GM23338 (cell line): ENCODE results near the gene HERC5. TPM values are rescaled to one million over a fixed set of nuclear protein-coding genes. Genes with fewer than 3 reads are reported as not detected.

Source experiments
- ATAC-seq: fragments of 200-7000 bp; cut with Tn5 transposase; 3 replicates; pipeline ENCODE4 v1.9.1; 2020
- DNase-seq: peaks from one replicate; pipeline ENCODE4 v3.0.0-alpha.2; 2015; ENCODE audit warnings: low spot score
- H2AFZ ChIP-seq: fragments of 200-600 bp; sonication (generic); 2 replicates; pipeline ENCODE4 v1.8.0; 2016; ENCODE audit warnings: antibody characterized with exemption, mild to moderate bottlenecking, moderate library complexity
- H3F3A ChIP-seq: fragments of 200-600 bp; sonication (generic); replicated peaks from 2 replicates; pipeline ENCODE4 v1.8.0; 2017; ENCODE audit warnings: antibody characterized with exemption, mixed run types, low read depth
- H3K27ac ChIP-seq: fragments of 200-600 bp; sonication (generic); 2 replicates; pipeline ENCODE4 v1.6.1; 2016; ENCODE audit warnings: low read depth
- H3K27me3 ChIP-seq: fragments of 200-600 bp; sonication (generic); 2 replicates; pipeline ENCODE4 v1.8.0; 2016; ENCODE audit warnings: mild to moderate bottlenecking, mixed run types, moderate library complexity; ENCODE audit not compliant: insufficient read depth
- H3K36me3 ChIP-seq: fragments of 200-600 bp; sonication (generic); 2 replicates; pipeline ENCODE4 v1.8.0; 2016; ENCODE audit warnings: mild to moderate bottlenecking; ENCODE audit not compliant: insufficient read depth
- H3K4me1 ChIP-seq: fragments of 200-600 bp; sonication (generic); 2 replicates; pipeline ENCODE4 v1.8.0; 2016; ENCODE audit warnings: mild to moderate bottlenecking, moderate library complexity; ENCODE audit not compliant: insufficient read depth
- H3K4me2 ChIP-seq: fragments of 200-600 bp; sonication (generic); 2 replicates; pipeline ENCODE4 v1.7.1; 2017; ENCODE audit warnings: mixed run types
- H3K4me3 ChIP-seq: fragments of 200-600 bp; sonication (generic); 2 replicates; pipeline ENCODE4 v1.6.1; 2016; ENCODE audit warnings: mixed run types
- H3K79me2 ChIP-seq: fragments of 200-600 bp; sonication (generic); replicated peaks from 2 replicates; pipeline ENCODE4 v1.8.0; 2017; ENCODE audit warnings: mild to moderate bottlenecking; ENCODE audit not compliant: insufficient read depth
- H3K9me2 ChIP-seq: fragments of 200-600 bp; sonication (generic); 2 replicates; pipeline ENCODE4 v1.8.0; 2017; ENCODE audit not compliant: insufficient read depth
- H4K20me1 ChIP-seq: fragments of 200-600 bp; sonication (generic); replicated peaks from 2 replicates; pipeline ENCODE4 v1.8.0; 2017; ENCODE audit warnings: mild to moderate bottlenecking; ENCODE audit not compliant: insufficient read depth
- H3K27ac Mint-ChIP-seq: 2 replicates; pipeline ENCODE4 v1.8.0; 2020; ENCODE audit warnings: inconsistent platforms, mild to moderate bottlenecking, moderate library complexity, mixed read lengths
- H3K27me3 Mint-ChIP-seq: 3 replicates; pipeline ENCODE4 v1.8.0; 2022; ENCODE audit warnings: low read depth, mild to moderate bottlenecking, moderate library complexity, mixed read lengths, inconsistent platforms; ENCODE audit not compliant: insufficient read depth, poor library complexity
- H3K36me3 Mint-ChIP-seq: 3 replicates; pipeline ENCODE4 v1.8.0; 2021; ENCODE audit warnings: low read depth, mild to moderate bottlenecking, inconsistent platforms, moderate library complexity, mixed read lengths
- H3K4me1 Mint-ChIP-seq: 3 replicates; pipeline ENCODE4 v1.8.0; 2020; ENCODE audit warnings: mild to moderate bottlenecking, inconsistent platforms, mixed read lengths
- H3K4me3 Mint-ChIP-seq: 3 replicates; pipeline ENCODE4 v1.8.0; 2021; ENCODE audit warnings: moderate library complexity, mild to moderate bottlenecking, inconsistent platforms, mixed read lengths
- H3K9me3 Mint-ChIP-seq: 3 replicates; pipeline ENCODE4 v1.8.0; 2020; ENCODE audit warnings: moderate library complexity, mild to moderate bottlenecking, inconsistent platforms, mixed read lengths
- CREB1 ChIP-seq: fragments of 250-450 bp; sonication (Bioruptor Pico); IDR thresholded peaks from 2 replicates; pipeline ENCODE4 v1.5.0; 2020; ENCODE audit warnings: low read depth, mild to moderate bottlenecking, moderate library complexity
- CTCF ChIP-seq, 2 experiments: fragments of 200-600 bp in 1 of 2; sonication (generic) in 1 of 2; conservative IDR thresholded peaks; 2 replicates each; pipeline versions ENCODE4 v1.5.1 to v1.6.1; 2016 to 2017; ENCODE audit warnings: antibody characterized with exemption in 2 of 2, low read depth in 2 of 2, mild to moderate bottlenecking in 2 of 2, moderate library complexity in 1 of 2
- ETS1 ChIP-seq: IDR thresholded peaks from 2 replicates; pipeline ENCODE4 v1.6.1; 2016; ENCODE audit warnings: antibody characterized with exemption
- EZH2 ChIP-seq: fragments of 200-600 bp; sonication (generic); IDR thresholded peaks from one replicate; pipeline ENCODE4 v1.8.0; 2017; ENCODE audit warnings: antibody characterized with exemption, mild to moderate bottlenecking, low read depth; ENCODE audit not compliant: unreplicated experiment
- ZNF114 ChIP-seq: fragments of 250-450 bp; sonication (Bioruptor Pico); IDR thresholded peaks from 2 replicates; pipeline ENCODE4 v1.5.0; 2020; ENCODE audit warnings: mild to moderate bottlenecking, moderate library complexity
- ZNF462 ChIP-seq: fragments of 250-450 bp; sonication (Bioruptor Pico); IDR thresholded peaks from 2 replicates; pipeline ENCODE4 v1.5.0; 2020; ENCODE audit warnings: mild to moderate bottlenecking, moderate library complexity
- polyA plus RNA-seq: library from polyadenylated mRNA; unstranded; fragments of >200 nt; fragmentation: Nextera tagmentation; extraction: Ambion mirVana; gene quantifications from 2 replicates; pipeline ENCODE4 v1.2.1, GENCODE V29; 2016
- total RNA-seq: library from RNA; depleted of rRNA; stranded (reverse); fragments of >200 nt; shearing (Covaris generic); gene quantifications from 2 replicates; pipeline ENCODE4 v1.2.3, GENCODE V29; 2014

The HERC5 gene
- total and polyA plus RNA-seq, 2 experiments from 2014 or later, result 22.8 to 25.1 TPM

- TF ChIP-seq ZNF462 (CRISPR knock-in tag) (no peak), CREB1 (CRISPR knock-in tag) (no peak)
Observed at GRCh38 chr4:88517825-88518224, 60.9 kb downstream of the HERC5 start (continued).

- Histone ChIP-seq H2AFZ (no peak overlapping the region), H3K4me3 (no peak overlapping the region), H3F3A (no peaks in the 10 kb centered on the region), H3K4me2 (no peak overlapping the region), H3K27ac (no peak overlapping the region), H3K36me3 (no peaks in the 10 kb centered on the region), H3K27me3 (no peaks in the 10 kb centered on the region), H3K4me1 (peaks cover 10% of the 10 kb centered on the region; the same call in 1 of the 2 replicates), H4K20me1 (0 out of 2 replicates have a peak, but pooled peaks cover 17% of the 10 kb centered on the region), H3K79me2 (peaks cover 26% of the 10 kb centered on the region), H3K9me2 (no peaks in the 10 kb centered on the region)
- Mint-ChIP-seq H3K27me3 (peaks cover 7% of the 10 kb centered on the region), H3K4me1 (peaks cover 16% of the 10 kb centered on the region), H3K4me3 (no peak overlapping the region), H3K9me3 (no peaks in the 10 kb centered on the region), H3K36me3 (peaks cover 16% of the 10 kb centered on the region), H3K27ac (0 out of 2 replicates have a peak overlapping the region, but pooled peaks have one; percentile 59)
- no peak for DNase-seq
- ATAC-seq, result no peak
- TF ChIP-seq ZNF114 (CRISPR knock-in tag), result no peak
- TF ChIP-seq ZNF462 (CRISPR knock-in tag), result no peak
- TF ChIP-seq EZH2, result no peak
- TF ChIP-seq ETS1, result no peak
- TF ChIP-seq CTCF (conservative IDR thresholded peaks at IDR 0.05; ENCODE audit: low read depth in 2 of 2), result no peak
Observed at GRCh38 chr4:88518911-88519310, 62.0 kb downstream of the HERC5 start.
